Hepatocyte (in vitro differentiated cells): ENCODE measurements around the gene RPL27. TPM values are rescaled to one million over a fixed set of nuclear protein-coding genes. Genes with fewer than 3 reads are reported as not detected.

ENCODE experiments used
- DNase-seq: peaks from one replicate; pipeline ENCODE4 v3.0.0-alpha.2; 2016; ENCODE audit warnings: low spot score
- H2AFZ ChIP-seq: fragments of 200-600 bp; sonication (generic); 2 replicates; pipeline ENCODE4 v1.6.0; 2016; ENCODE audit warnings: antibody characterized with exemption, mild to moderate bottlenecking
- H3K27ac ChIP-seq: fragments of 200-600 bp; sonication (generic); 2 replicates; pipeline ENCODE4 v1.5.1; 2016; ENCODE audit warnings: mild to moderate bottlenecking
- H3K27me3 ChIP-seq: fragments of 200-600 bp; sonication (generic); 2 replicates; pipeline ENCODE4 v1.6.1; 2016
- H3K36me3 ChIP-seq: fragments of 200-600 bp; sonication (generic); replicated peaks from 2 replicates; pipeline ENCODE4 v1.5.1; 2016; ENCODE audit warnings: low read depth; ENCODE audit not compliant: insufficient read depth
- H3K4me1 ChIP-seq: fragments of 200-600 bp; sonication (generic); 2 replicates; pipeline ENCODE4 v1.5.1; 2016; ENCODE audit warnings: mild to moderate bottlenecking, moderate library complexity; ENCODE audit not compliant: insufficient read depth
- H3K4me2 ChIP-seq: fragments of 200-600 bp; sonication (generic); 2 replicates; pipeline ENCODE4 v1.6.0; 2016
- H3K4me3 ChIP-seq: fragments of 200-600 bp; sonication (generic); 2 replicates; pipeline ENCODE4 v1.5.1; 2016; ENCODE audit warnings: mild to moderate bottlenecking
- H3K79me2 ChIP-seq: fragments of 200-600 bp; sonication (generic); 2 replicates; pipeline ENCODE4 v1.6.0; 2017; ENCODE audit warnings: mild to moderate bottlenecking
- H3K9me2 ChIP-seq: fragments of 200-600 bp; sonication (generic); replicated peaks from 2 replicates; pipeline ENCODE4 v1.6.0; 2017; ENCODE audit warnings: mild to moderate bottlenecking; ENCODE audit not compliant: insufficient read depth
- H3K9me3 ChIP-seq: fragments of 200-600 bp; sonication (generic); 2 replicates; pipeline ENCODE4 v1.5.1; 2016; ENCODE audit warnings: low read depth, mild to moderate bottlenecking
- H4K20me1 ChIP-seq: fragments of 200-600 bp; sonication (generic); 2 replicates; pipeline ENCODE4 v1.6.0; 2016; ENCODE audit warnings: mild to moderate bottlenecking; ENCODE audit not compliant: insufficient read depth, poor library complexity, severe bottlenecking
- EZH2 ChIP-seq: fragments of 200-600 bp; sonication (generic); IDR thresholded peaks from 2 replicates; pipeline ENCODE4 v1.6.1; 2016; ENCODE audit warnings: antibody characterized with exemption, mild to moderate bottlenecking, borderline replicate concordance
- EZH2phosphoT487 ChIP-seq: fragments of 200-600 bp; sonication (generic); IDR thresholded peaks from one replicate; pipeline ENCODE4 v1.6.1; 2018; ENCODE audit warnings: antibody characterized with exemption, mild to moderate bottlenecking, low read depth, moderate library complexity; ENCODE audit not compliant: unreplicated experiment, severe bottlenecking
- WGBS: methylation state at CpG from one replicate; pipeline ENCODE4 v1.1.6; 2016; ENCODE audit warnings: low lambda C conversion rate; ENCODE audit errors: missing lambda C conversion rate; 5-methylcytosine and 5-hydroxymethylcytosine counted together
- polyA plus RNA-seq: library from polyadenylated mRNA; unstranded; fragments of >200 nt; fragmentation: Nextera tagmentation; extraction: Ambion mirVana; gene quantifications from 2 replicates; pipeline ENCODE4 v1.2.1, GENCODE V29; 2016
- total RNA-seq: library from RNA; depleted of rRNA; stranded (reverse); fragments of >200 nt; gene quantifications from 2 replicates; pipeline ENCODE4 v1.2.3, GENCODE V29; 2014
- TF ChIP-seq, protein P1 (sequence below): fragments of 200-600 bp; sonication (generic); IDR thresholded peaks from 2 replicates; pipeline ENCODE4 v1.5.1; 2016; ENCODE audit warnings: antibody characterized with exemption, mild to moderate bottlenecking; ENCODE audit not compliant: poor library complexity

The RPL27 gene
- total and polyA plus RNA-seq, 2 experiments from 2014 or later = 602 to 1,020 TPM

GRCh38 chr17:43006639-43007551 lies 8.7 kb downstream of the RPL27 start, which contains the start of gene IFI35:
Gene IFI35, plus strand, starts transcription at chr17:43006784. Its CDS starts 164 bp downstream, at chr17:43006948.
- H3K9me3 ChIP-seq = no peaks in the 10 kb centered on the region
- H3K4me1 ChIP-seq = peaks cover 21% of the 10 kb centered on the region
- no peaks in the 10 kb centered on the region for H4K20me1 ChIP-seq
- H3K36me3 ChIP-seq = no peaks in the 10 kb centered on the region
- H3K9me2 ChIP-seq = no peaks in the 10 kb centered on the region
- DNase-seq = peak; percentile 87
- TF ChIP-seq EZH2 = no peak
- TF ChIP-seq, protein P1, sequence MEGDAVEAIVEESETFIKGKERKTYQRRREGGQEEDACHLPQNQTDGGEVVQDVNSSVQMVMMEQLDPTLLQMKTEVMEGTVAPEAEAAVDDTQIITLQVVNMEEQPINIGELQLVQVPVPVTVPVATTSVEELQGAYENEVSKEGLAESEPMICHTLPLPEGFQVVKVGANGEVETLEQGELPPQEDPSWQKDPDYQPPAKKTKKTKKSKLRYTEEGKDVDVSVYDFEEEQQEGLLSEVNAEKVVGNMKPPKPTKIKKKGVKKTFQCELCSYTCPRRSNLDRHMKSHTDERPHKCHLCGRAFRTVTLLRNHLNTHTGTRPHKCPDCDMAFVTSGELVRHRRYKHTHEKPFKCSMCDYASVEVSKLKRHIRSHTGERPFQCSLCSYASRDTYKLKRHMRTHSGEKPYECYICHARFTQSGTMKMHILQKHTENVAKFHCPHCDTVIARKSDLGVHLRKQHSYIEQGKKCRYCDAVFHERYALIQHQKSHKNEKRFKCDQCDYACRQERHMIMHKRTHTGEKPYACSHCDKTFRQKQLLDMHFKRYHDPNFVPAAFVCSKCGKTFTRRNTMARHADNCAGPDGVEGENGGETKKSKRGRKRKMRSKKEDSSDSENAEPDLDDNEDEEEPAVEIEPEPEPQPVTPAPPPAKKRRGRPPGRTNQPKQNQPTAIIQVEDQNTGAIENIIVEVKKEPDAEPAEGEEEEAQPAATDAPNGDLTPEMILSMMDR = peak; percentile 44
- H3K4me3 ChIP-seq = peak within 1 kb of the TSS; percentile 41
- 53% methylated on average over 18 of the region's 18 CpGs for WGBS
- no peaks in the 10 kb centered on the region for H3K27me3 ChIP-seq
- H3K79me2 ChIP-seq = peaks cover 21% of the 10 kb centered on the region
- H3K27ac ChIP-seq = peak within 1 kb of the TSS; percentile 95
- H2AFZ ChIP-seq = peak within 1 kb of the TSS; percentile 37
- peak within 1 kb of the TSS; percentile 80 for H3K4me2 ChIP-seq

DNA sequence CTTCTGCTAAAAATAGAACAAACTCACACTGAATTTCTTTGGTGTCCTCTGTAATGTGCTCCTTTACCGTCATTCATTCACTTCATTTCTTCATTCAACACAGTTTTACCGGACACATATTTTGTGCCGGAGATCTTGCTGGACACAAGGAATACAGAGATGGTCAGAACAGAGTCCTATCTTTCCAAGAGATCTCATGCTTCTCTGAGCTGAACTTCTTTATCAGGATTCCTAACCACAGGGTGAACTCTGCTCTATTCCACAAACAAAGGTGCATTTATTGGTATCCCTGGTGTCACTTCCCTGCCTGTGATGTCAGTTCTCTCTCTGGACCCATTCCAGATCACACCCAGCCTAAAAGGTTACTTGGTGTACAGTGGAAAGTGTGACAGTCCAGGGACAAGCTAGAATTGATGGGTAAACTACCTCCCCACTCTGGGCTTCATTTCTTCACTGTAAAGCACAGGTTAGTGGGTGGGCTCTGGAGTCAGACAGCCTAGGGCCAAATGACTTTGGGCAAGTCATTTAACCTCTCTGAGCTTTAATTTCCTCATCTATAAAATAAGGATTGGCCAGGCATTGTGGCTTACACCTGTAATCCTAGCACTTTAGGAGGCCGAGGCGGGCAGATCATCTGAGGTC lies 12.6 kb downstream of the RPL27 start:
- TF ChIP-seq EZH2phosphoT487 = no peak
- TF ChIP-seq, protein P1 = no peak
- TF ChIP-seq EZH2 = no peak
- Histone ChIP-seq H3K4me2 (peak overlapping the region; percentile 23), H3K4me3 (no peak overlapping the region), H3K9me2 (no peaks in the 10 kb centered on the region), H4K20me1 (no peaks in the 10 kb centered on the region), H3K9me3 (no peaks in the 10 kb centered on the region), H3K4me1 (peaks cover 24% of the 10 kb centered on the region), H3K36me3 (no peaks in the 10 kb centered on the region), H3K27me3 (no peaks in the 10 kb centered on the region), H3K27ac (peak overlapping the region; percentile 85), H2AFZ (no peak overlapping the region), H3K79me2 (peaks cover 17% of the 10 kb centered on the region)
- DNase-seq = peak; percentile 80
- 81% methylated on average over 5 of the region's 5 CpGs for WGBS

- H3K4me1 ChIP-seq = peaks cover 22% of the 10 kb centered on the region
- H3K27ac ChIP-seq = peak overlapping the region; percentile 85
- H4K20me1 ChIP-seq = no peaks in the 10 kb centered on the region
- no peak overlapping the region for H3K4me3 ChIP-seq
- no peaks in the 10 kb centered on the region for H3K9me2 ChIP-seq
- TF ChIP-seq EZH2 (no peak), EZH2phosphoT487 (no peak)
- TF ChIP-seq, protein P1 = no peak
- no peak overlapping the region for H2AFZ ChIP-seq
- H3K27me3 ChIP-seq = no peaks in the 10 kb centered on the region
- H3K9me3 ChIP-seq = no peaks in the 10 kb centered on the region
- H3K36me3 ChIP-seq = no peaks in the 10 kb centered on the region
- no peak overlapping the region for H3K4me2 ChIP-seq
- DNase-seq = no peak
- peaks cover 19% of the 10 kb centered on the region for H3K79me2 ChIP-seq
- WGBS = 73% methylated on average over 15 of the region's 15 CpGs
Observed at GRCh38 chr17:43011728-43012472, 13.7 kb downstream of the RPL27 start.
